HEK293 (cell line): ENCODE data around the gene PDSS2.

ENCODE experiments used
- CTCF ChIA-PET: fragments of 350-600 bp; formaldehyde crosslinking; extraction: SDS; loops from one replicate; lab custom pipeline; 2021; ENCODE audit warnings: antibody characterized with exemption; lab: Yijun Ruan, JAX
- POLR2A ChIA-PET: fragments of 300-600 bp; formaldehyde crosslinking; extraction: SDS; loops from one replicate; lab custom pipeline; 2020; ENCODE audit warnings: antibody characterized with exemption, inconsistent platforms; lab: Yijun Ruan, JAX
- H3K27ac ChIP-seq: fragments of 200-500 bp; sonication (Bioruptor generic); 2 replicates; pipeline ENCODE4 v1.5.1; 2014; ENCODE audit warnings: low read depth, low read length, control low read depth, inconsistent platforms; ENCODE audit errors: extremely low read depth
- H3K36me3 ChIP-seq, 2 experiments: fragments of 200-500 bp in 1 of 2; sonication (Bioruptor generic) in 1 of 2; 1 replicate in 1 of 2; 2 replicates in 1 of 2; pipeline ENCODE4 v1.5.1; 2014 to 2017; ENCODE audit warnings: inconsistent platforms in 2 of 2, low read length in 2 of 2; ENCODE audit not compliant: control insufficient read depth in 2 of 2, insufficient read depth in 1 of 2
- H3K4me1 ChIP-seq: fragments of 200-500 bp; sonication (Bioruptor generic); 2 replicates; pipeline ENCODE4 v1.5.1; 2014; ENCODE audit warnings: mild to moderate bottlenecking, low read length, inconsistent platforms; ENCODE audit not compliant: control insufficient read depth, insufficient read depth
- H3K4me3 ChIP-seq: 2 replicates; pipeline ENCODE4 v1.5.1; 2011; ENCODE audit warnings: low read depth, mild to moderate bottlenecking, control low read depth, low read length, moderate library complexity
- H3K9me3 ChIP-seq: fragments of 200-500 bp; sonication (Bioruptor generic); 2 replicates; pipeline ENCODE4 v1.5.1; 2014; ENCODE audit warnings: low read depth, low read length, inconsistent platforms; ENCODE audit not compliant: control insufficient read depth, insufficient read depth
- GFI1B ChIP-seq: fragments of 450-650 bp; formaldehyde crosslinking; IDR thresholded peaks from 2 replicates; pipeline ENCODE4 v1.5.1; 2016; ENCODE audit warnings: missing biosample characterization, missing genetic modification characterization
- GLIS2 ChIP-seq: fragments of 450-650 bp; formaldehyde crosslinking; IDR thresholded peaks from 2 replicates; pipeline ENCODE4 v1.5.1; 2016; ENCODE audit warnings: missing biosample characterization, missing genetic modification characterization
- MZF1 ChIP-seq: fragments of 450-650 bp; formaldehyde crosslinking; IDR thresholded peaks from 2 replicates; pipeline ENCODE4 v1.5.1; 2017; ENCODE audit warnings: missing biosample characterization, missing genetic modification characterization, borderline replicate concordance
- PRDM10 ChIP-seq: fragments of 450-650 bp; formaldehyde crosslinking; IDR thresholded peaks from 2 replicates; pipeline ENCODE4 v1.5.1; 2016; ENCODE audit warnings: missing biosample characterization, missing genetic modification characterization
- SP3 ChIP-seq: fragments of 450-650 bp; formaldehyde crosslinking; IDR thresholded peaks from 2 replicates; pipeline ENCODE4 v1.5.1; 2016; ENCODE audit warnings: missing biosample characterization, missing genetic modification characterization
- SP7 ChIP-seq: fragments of 450-650 bp; formaldehyde crosslinking; IDR thresholded peaks from 2 replicates; pipeline ENCODE4 v1.5.1; 2016; ENCODE audit warnings: missing biosample characterization, missing genetic modification characterization
- ZBTB49 ChIP-seq: fragments of 450-650 bp; formaldehyde crosslinking; IDR thresholded peaks from 2 replicates; pipeline ENCODE4 v1.5.1; 2016; ENCODE audit warnings: missing biosample characterization, missing genetic modification characterization, low read depth
- ZNF155 ChIP-seq: fragments of 450-650 bp; formaldehyde crosslinking; IDR thresholded peaks from 2 replicates; pipeline ENCODE4 v1.5.1; 2016; ENCODE audit warnings: missing biosample characterization, missing genetic modification characterization
- ZNF174 ChIP-seq: fragments of 450-650 bp; formaldehyde crosslinking; IDR thresholded peaks from 2 replicates; pipeline ENCODE4 v1.5.0; 2017; ENCODE audit warnings: missing biosample characterization, mild to moderate bottlenecking, missing genetic modification characterization
- ZNF175 ChIP-seq: fragments of 450-650 bp; formaldehyde crosslinking; IDR thresholded peaks from 2 replicates; pipeline ENCODE4 v1.5.1; 2016; ENCODE audit warnings: missing biosample characterization, missing genetic modification characterization
- ZNF184 ChIP-seq: fragments of 450-650 bp; IDR thresholded peaks from 2 replicates; pipeline ENCODE4 v1.5.1; 2018; ENCODE audit warnings: missing biosample characterization, mild to moderate bottlenecking, missing genetic modification characterization
- ZNF26 ChIP-seq: fragments of 450-650 bp; formaldehyde crosslinking; IDR thresholded peaks from 2 replicates; pipeline ENCODE4 v1.5.1; 2016; ENCODE audit warnings: missing biosample characterization, missing genetic modification characterization
- ZNF37A ChIP-seq: fragments of 450-650 bp; IDR thresholded peaks from 2 replicates; pipeline ENCODE4 v1.5.1; 2018; ENCODE audit warnings: missing biosample characterization, missing genetic modification characterization
- ZNF518A ChIP-seq: fragments of 450-650 bp; formaldehyde crosslinking; conservative IDR thresholded peaks from 2 replicates; pipeline ENCODE4 v1.5.1; 2016; ENCODE audit warnings: low read depth, missing biosample characterization, missing genetic modification characterization
- ZNF580 ChIP-seq: fragments of 450-650 bp; formaldehyde crosslinking; IDR thresholded peaks from 2 replicates; pipeline ENCODE4 v1.5.1; 2016; ENCODE audit warnings: missing biosample characterization, missing genetic modification characterization
- ZNF704 ChIP-seq: fragments of 450-650 bp; formaldehyde crosslinking; IDR thresholded peaks from 2 replicates; pipeline ENCODE4 v1.5.1; 2016; ENCODE audit warnings: missing biosample characterization, missing genetic modification characterization
- ZNF830 ChIP-seq: fragments of 450-650 bp; IDR thresholded peaks from 2 replicates; pipeline ENCODE4 v1.5.0; 2018; ENCODE audit warnings: missing biosample characterization, missing genetic modification characterization, low read depth, mild to moderate bottlenecking, moderate library complexity

The PDSS2 gene

GRCh38 chr6:107506145-107506544 is 46.8 kb upstream of the PDSS2 start:
- CTCF ChIA-PET, result interaction anchor here (1.4 kb wide), 1 partner anchor 55 kb away, joined by 4 read pairs; no protein-coding TSS in a partner anchor
- TF ChIP-seq MZF1 (tag by site-specific recombination) (no peak), ZNF518A (tag by site-specific recombination) (no peak), ZNF26 (no peak), ZNF580 (tag by site-specific recombination) (no peak), ZNF174 (tag by site-specific recombination) (no peak), ZNF155 (tag by site-specific recombination) (no peak), SP3 (tag by site-specific recombination) (no peak), PRDM10 (no peak), ZNF704 (tag by site-specific recombination) (no peak), ZNF175 (tag by site-specific recombination) (no peak), ZNF184 (tag by site-specific recombination) (no peak), SP7 (tag by site-specific recombination) (no peak), ZNF37A (tag by site-specific recombination) (no peak), ZNF830 (no peak), GLIS2 (no peak), ZBTB49 (no peak), GFI1B (tag by site-specific recombination) (no peak)
- Histone ChIP-seq H3K4me1 (peaks cover 32% of the 10 kb centered on the region), H3K27ac (no peak overlapping the region), H3K9me3 (no peaks in the 10 kb centered on the region), H3K4me3 (no peak overlapping the region), H3K36me3 (peaks cover 9 to 11% of the 10 kb centered on the region in 2 experiments)
- POLR2A ChIA-PET, result interaction anchor here (0.7 to 4.7 kb wide), 2 partner anchors 14 to 169 kb away, joined by 3 to 20 read pairs; no protein-coding TSS in a partner anchor
